ENCODE measurements around the gene IL3.

IL3 gene

GRCh38 chr5:132053483-132053882 is 7.0 kb upstream of the IL3 start:
- H3K4me3 ChIP-seq (ENCODE audit: low read depth, low read length): no peak overlapping the region
- TF ChIP-seq, protein P1, sequence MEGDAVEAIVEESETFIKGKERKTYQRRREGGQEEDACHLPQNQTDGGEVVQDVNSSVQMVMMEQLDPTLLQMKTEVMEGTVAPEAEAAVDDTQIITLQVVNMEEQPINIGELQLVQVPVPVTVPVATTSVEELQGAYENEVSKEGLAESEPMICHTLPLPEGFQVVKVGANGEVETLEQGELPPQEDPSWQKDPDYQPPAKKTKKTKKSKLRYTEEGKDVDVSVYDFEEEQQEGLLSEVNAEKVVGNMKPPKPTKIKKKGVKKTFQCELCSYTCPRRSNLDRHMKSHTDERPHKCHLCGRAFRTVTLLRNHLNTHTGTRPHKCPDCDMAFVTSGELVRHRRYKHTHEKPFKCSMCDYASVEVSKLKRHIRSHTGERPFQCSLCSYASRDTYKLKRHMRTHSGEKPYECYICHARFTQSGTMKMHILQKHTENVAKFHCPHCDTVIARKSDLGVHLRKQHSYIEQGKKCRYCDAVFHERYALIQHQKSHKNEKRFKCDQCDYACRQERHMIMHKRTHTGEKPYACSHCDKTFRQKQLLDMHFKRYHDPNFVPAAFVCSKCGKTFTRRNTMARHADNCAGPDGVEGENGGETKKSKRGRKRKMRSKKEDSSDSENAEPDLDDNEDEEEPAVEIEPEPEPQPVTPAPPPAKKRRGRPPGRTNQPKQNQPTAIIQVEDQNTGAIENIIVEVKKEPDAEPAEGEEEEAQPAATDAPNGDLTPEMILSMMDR (IDR thresholded peaks at IDR 0.05; ENCODE audit: borderline replicate concordance, insufficient read depth, low read depth, low read length): no peak

DNA sequence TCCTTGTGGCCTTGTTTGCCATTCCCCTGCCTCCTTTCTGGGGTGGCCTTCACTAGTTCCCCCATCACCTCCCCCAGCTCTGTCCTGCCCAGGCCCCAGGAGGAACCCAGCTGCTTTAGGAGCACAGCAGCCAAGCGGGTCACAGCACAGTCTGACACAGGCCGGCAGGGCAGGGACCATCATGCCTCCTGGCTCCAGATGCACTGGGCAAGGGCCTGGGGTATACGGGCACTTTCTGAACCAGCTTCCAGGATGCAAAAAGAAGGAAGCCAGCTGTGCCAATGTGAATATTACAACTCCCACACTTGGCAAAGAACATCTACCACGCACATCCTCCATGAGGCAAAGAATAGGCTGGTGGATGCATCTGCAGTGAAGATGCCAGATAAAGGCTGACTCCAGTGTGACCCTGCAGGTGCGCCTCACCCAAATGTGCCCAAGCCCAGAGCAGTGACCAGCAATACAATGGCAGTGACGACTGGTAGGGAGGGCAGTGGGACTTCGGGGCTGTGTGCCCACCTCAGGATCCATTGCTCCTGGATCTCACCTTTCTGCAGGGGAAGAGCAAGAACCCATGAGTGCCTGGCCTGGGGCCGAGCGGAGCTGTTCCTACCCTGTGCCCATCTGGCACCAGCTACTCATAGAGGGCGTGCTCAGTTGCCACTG is 6.3 kb upstream of the IL3 start:
- TF ChIP-seq, protein P1 (IDR thresholded peaks at IDR 0.05; ENCODE audit: borderline replicate concordance, insufficient read depth, low read depth, low read length): no peak
- no peak overlapping the region for H3K4me3 ChIP-seq (ENCODE audit: low read depth, low read length)

- TF ChIP-seq, protein P1 (IDR thresholded peaks at IDR 0.05; ENCODE audit: borderline replicate concordance, insufficient read depth, low read depth, low read length): no peak
These were observed 5.6 kb upstream of the IL3 start for GRCh38 chr5:132054697-132055440.

DNA sequence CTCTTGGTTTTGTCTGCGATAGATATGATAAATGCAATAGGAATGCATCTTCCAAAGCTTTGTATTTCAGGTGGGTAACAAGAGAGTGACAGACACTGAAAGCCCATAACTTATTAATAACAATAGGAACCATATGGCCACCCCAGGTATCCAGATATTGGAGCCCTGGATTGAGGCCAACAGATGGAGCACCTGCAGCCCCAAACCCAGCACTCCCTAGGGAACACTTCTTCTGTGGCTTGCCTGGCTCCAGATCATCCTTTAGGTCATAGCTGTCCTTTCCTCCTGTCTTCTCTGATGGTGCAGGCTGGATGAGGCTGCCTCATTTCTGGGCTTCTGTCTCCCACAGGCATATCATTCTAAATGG is 5.0 kb upstream of the IL3 start:
- H3K4me3 ChIP-seq (ENCODE audit: low read depth, low read length): no peak overlapping the region
- TF ChIP-seq, protein P1 (IDR thresholded peaks at IDR 0.05; ENCODE audit: borderline replicate concordance, insufficient read depth, low read depth, low read length): no peak

More at GRCh38 chr5:132054697-132055440, 5.6 kb upstream of the IL3 start:
- no peak overlapping the region for H3K4me3 ChIP-seq (ENCODE audit: low read depth, low read length)

GRCh38 chr5:132055808-132056609 is 4.4 kb upstream of the IL3 start:
- H3K4me3 ChIP-seq (ENCODE audit: low read depth, low read length): no peak overlapping the region
- TF ChIP-seq, protein P1 (IDR thresholded peaks at IDR 0.05; ENCODE audit: borderline replicate concordance, insufficient read depth, low read depth, low read length): no peak

- TF ChIP-seq, protein P1 (IDR thresholded peaks at IDR 0.05; ENCODE audit: borderline replicate concordance, insufficient read depth, low read depth, low read length): no peak
These were observed 3.6 kb upstream of the IL3 start for GRCh38 chr5:132056610-132057497.

More at GRCh38 chr5:132056610-132057497, 3.6 kb upstream of the IL3 start:
- H3K4me3 ChIP-seq (ENCODE audit: low read depth, low read length): no peak overlapping the region
